Measurements from ENCODE around the gene FBN3. TPM values are rescaled to one million over a fixed set of nuclear protein-coding genes. Genes with fewer than 3 reads are reported as not detected.
A peak's percentile ranks its signal among the peaks of the same experiment; 100 is the strongest.

FBN3 gene
- total and polyA plus RNA-seq, 8 donors: 0.08 to 0.55 TPM; not detected in 6

- Histone ChIP-seq H3K4me1 (no peaks in the 10 kb centered on the region), H3K4me3 (no peak overlapping the region), H3K27me3 (no peaks in the 10 kb centered on the region), H3K9me3 (peaks cover 10 to 34% (median 30%) of the 10 kb centered on the region in 4 donors), H3K36me3 (no peaks in the 10 kb centered on the region), H3K27ac (no peak overlapping the region)
- TF ChIP-seq CTCF (IDR thresholded peaks at IDR 0.05): no peak
- TF ChIP-seq POLR2A (IDR thresholded peaks at IDR 0.05): no peak
- no peak for TF ChIP-seq POLR2AphosphoS5 (IDR thresholded peaks at IDR 0.05)
- TF ChIP-seq EP300 (IDR thresholded peaks at IDR 0.05): no peak
- 81 to 88% (median 85%) methylated on average over 3 to 15 of the region's 15 CpGs for whole genome bisulfite sequencing, 5 donors
- no peak for DNase-seq
- intact Hi-C loops (cut with DNase I; ENCODE audit: low total_unique reads): no loop called here
Measured at GRCh38 chr19:8071912-8072311, 77.5 kb downstream of the FBN3 start.

DNA sequence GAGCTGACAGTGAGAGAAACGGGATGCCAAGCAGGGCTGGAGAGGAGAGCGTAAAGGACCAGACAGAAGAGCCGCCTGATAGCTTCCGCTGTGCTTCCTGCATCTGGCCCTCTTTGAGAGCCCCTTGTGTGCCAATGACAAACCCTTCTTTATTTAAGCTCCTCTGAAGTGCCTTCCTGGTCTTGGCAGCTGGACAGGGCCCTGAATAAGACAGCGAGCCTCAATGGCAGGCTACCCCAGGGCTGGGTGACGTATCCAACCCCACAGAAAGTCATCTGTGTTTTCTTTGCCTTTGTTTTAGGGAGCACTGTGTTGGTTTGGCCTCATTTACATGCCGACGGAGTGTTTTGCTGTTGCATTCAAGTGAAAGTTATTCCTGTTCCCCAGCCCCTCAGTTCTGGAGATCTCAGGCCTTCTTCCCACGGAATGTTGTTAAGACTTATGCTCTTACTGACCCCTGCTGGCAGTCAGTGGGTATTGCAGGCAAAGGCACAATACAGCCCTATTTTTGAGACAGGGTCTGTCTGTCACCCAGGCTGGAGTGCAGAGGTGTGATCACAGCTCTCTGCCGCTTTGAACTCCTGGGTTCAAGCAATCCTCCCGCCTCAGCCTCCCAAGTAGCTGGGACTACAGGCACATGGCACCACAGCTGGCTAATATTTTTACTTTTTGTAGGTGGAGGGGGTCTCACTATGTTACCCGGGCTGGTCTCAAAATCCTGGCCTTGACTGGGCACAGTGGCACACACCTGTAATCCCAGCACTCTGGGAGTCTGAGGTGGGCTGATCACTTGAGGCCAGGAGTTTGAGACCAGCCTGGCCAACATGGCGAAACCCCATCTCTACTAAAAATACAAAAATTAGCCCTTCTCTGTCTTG is 80.1 kb downstream of the FBN3 start:
- no peaks in the 10 kb centered on the region for H3K27me3 ChIP-seq
- H3K27ac ChIP-seq: no peak overlapping the region
- 76 to 85% (median 83%) methylated on average over 13 of the region's 13 CpGs for WGBS, 5 donors
- TF ChIP-seq CTCF (IDR thresholded peaks at IDR 0.05) (peak in 3 of 7 experiments; percentile 12 to 26 (median 25)), EP300 (IDR thresholded peaks at IDR 0.05) (no peak)
- H3K4me3 ChIP-seq: no peak overlapping the region
- H3K9me3 ChIP-seq: peaks cover 6 to 30% (median 26%) of the 10 kb centered on the region in 4 donors
- H3K4me1 ChIP-seq: no peaks in the 10 kb centered on the region
- DNase-seq: peak in 1 of 2 donors; percentile 48
- intact Hi-C loops (cut with DNase I; ENCODE audit: low total_unique reads): no loop called here
- no peaks in the 10 kb centered on the region for H3K36me3 ChIP-seq

GRCh38 chr19:8065875-8066261 is 83.5 kb downstream of the FBN3 start:
- Histone ChIP-seq H3K4me3 (no peak overlapping the region), H3K4me1 (no peaks in the 10 kb centered on the region), H3K36me3 (no peaks in the 10 kb centered on the region), H3K27ac (no peak overlapping the region), H3K9me3 (peaks cover 5 to 22% (median 21%) of the 10 kb centered on the region in 4 donors), H3K27me3 (no peaks in the 10 kb centered on the region)
- WGBS, 5 donors: 92 to 96% (median 93%) methylated on average over 20 of the region's 20 CpGs
- intact Hi-C loops (cut with DNase I; ENCODE audit: low total_unique reads): no loop called here
- DNase-seq: no peak
- TF ChIP-seq POLR2A (IDR thresholded peaks at IDR 0.05): no peak
- no peak for TF ChIP-seq EP300 (IDR thresholded peaks at IDR 0.05)
- no peak for TF ChIP-seq POLR2AphosphoS5 (IDR thresholded peaks at IDR 0.05)

GRCh38 chr19:8064911-8065874 is 84.2 kb downstream of the FBN3 start:
- TF ChIP-seq POLR2A (IDR thresholded peaks at IDR 0.05): no peak
- no peak for TF ChIP-seq CTCF (IDR thresholded peaks at IDR 0.05)
- no peak for TF ChIP-seq EP300 (IDR thresholded peaks at IDR 0.05)
- no peak for TF ChIP-seq POLR2AphosphoS5 (IDR thresholded peaks at IDR 0.05)
- intact Hi-C loops (cut with DNase I; ENCODE audit: low total_unique reads): no loop called here
- H3K27ac ChIP-seq: no peak overlapping the region
- 76 to 84% (median 81%) methylated on average over 24 of the region's 24 CpGs for WGBS, 5 donors
- H3K4me1 ChIP-seq: no peaks in the 10 kb centered on the region
- peaks cover 5 to 16% (median 15%) of the 10 kb centered on the region in 4 donors for H3K9me3 ChIP-seq
- H3K36me3 ChIP-seq: no peaks in the 10 kb centered on the region
- H3K27me3 ChIP-seq: no peaks in the 10 kb centered on the region
- no peak overlapping the region for H3K4me3 ChIP-seq
- no peak for DNase-seq

Data from stomach (tissue), 9 donors.